ENCODE results near the gene TOE1. TPM values are rescaled to one million over a fixed set of nuclear protein-coding genes. Genes with fewer than 3 reads are reported as not detected.

The TOE1 gene
- polyA plus RNA-seq, 1 donor from 2014 or later = 16.8 TPM

DNA sequence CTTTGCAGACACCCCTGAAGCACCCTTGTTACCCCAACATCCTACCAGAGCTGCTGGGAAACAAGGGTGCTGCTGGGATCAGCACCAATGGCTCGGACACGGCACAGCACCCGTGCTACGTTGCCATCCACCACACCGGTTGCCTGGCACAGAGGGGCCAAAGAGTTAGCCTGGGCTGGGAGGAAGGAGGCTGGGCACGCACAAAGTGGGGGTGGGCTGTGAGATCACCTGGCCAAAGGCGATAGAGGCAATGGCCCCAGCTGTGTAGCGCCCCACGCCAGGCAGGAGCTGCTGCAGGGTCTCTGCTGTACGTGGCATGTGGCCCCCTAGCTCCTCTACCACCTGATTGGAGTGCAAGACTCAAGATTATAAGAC is 7.6 kb upstream of the TOE1 start:
- H3K79me2 ChIP-seq (replicated peaks; ENCODE audit: insufficient read depth, low read length) = no peaks in the 10 kb centered on the region
- no peak overlapping the region for H2AFZ ChIP-seq (ENCODE audit: low read depth, low read length)
- no peaks in the 10 kb centered on the region for H4K20me1 ChIP-seq (ENCODE audit: insufficient read depth)
- H3K36me3 ChIP-seq (ENCODE audit: insufficient read depth, low read length) = no peaks in the 10 kb centered on the region
- H3K4me2 ChIP-seq (ENCODE audit: low read length) = no peak overlapping the region
- no peaks in the 10 kb centered on the region for H3K27me3 ChIP-seq (ENCODE audit: insufficient read depth, low read depth, low read length)
- no peaks in the 10 kb centered on the region for H3F3A ChIP-seq (ENCODE audit: insufficient read depth, low read length, poor library complexity, severe bottlenecking)
- H3K9me2 ChIP-seq (ENCODE audit: insufficient read depth, low read length) = no peaks in the 10 kb centered on the region
- H3K9ac ChIP-seq (ENCODE audit: low read length) = no peak overlapping the region
- H3K4me3 ChIP-seq (ENCODE audit: low read length) = no peak overlapping the region
- no peaks in the 10 kb centered on the region for H3K9me3 ChIP-seq (ENCODE audit: low read length)
- TF ChIP-seq, protein P1, sequence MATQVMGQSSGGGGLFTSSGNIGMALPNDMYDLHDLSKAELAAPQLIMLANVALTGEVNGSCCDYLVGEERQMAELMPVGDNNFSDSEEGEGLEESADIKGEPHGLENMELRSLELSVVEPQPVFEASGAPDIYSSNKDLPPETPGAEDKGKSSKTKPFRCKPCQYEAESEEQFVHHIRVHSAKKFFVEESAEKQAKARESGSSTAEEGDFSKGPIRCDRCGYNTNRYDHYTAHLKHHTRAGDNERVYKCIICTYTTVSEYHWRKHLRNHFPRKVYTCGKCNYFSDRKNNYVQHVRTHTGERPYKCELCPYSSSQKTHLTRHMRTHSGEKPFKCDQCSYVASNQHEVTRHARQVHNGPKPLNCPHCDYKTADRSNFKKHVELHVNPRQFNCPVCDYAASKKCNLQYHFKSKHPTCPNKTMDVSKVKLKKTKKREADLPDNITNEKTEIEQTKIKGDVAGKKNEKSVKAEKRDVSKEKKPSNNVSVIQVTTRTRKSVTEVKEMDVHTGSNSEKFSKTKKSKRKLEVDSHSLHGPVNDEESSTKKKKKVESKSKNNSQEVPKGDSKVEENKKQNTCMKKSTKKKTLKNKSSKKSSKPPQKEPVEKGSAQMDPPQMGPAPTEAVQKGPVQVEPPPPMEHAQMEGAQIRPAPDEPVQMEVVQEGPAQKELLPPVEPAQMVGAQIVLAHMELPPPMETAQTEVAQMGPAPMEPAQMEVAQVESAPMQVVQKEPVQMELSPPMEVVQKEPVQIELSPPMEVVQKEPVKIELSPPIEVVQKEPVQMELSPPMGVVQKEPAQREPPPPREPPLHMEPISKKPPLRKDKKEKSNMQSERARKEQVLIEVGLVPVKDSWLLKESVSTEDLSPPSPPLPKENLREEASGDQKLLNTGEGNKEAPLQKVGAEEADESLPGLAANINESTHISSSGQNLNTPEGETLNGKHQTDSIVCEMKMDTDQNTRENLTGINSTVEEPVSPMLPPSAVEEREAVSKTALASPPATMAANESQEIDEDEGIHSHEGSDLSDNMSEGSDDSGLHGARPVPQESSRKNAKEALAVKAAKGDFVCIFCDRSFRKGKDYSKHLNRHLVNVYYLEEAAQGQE (IDR thresholded peaks at IDR 0.05; ENCODE audit: borderline replicate concordance) = no peak
- TF ChIP-seq TAF1 (IDR thresholded peaks at IDR 0.05; ENCODE audit: low read depth) (no peak), SMC3 (conservative IDR thresholded peaks at IDR 0.05; ENCODE audit: poor library complexity) (no peak), MXI1 (conservative IDR thresholded peaks at IDR 0.05; ENCODE audit: poor library complexity, severe bottlenecking) (no peak), EZH2 (IDR thresholded peaks at IDR 0.05; ENCODE audit: borderline replicate concordance, insufficient read depth, low read length, poor library complexity, severe bottlenecking) (no peak), RAD21 (conservative IDR thresholded peaks at IDR 0.05) (no peak), EP300 (conservative IDR thresholded peaks at IDR 0.05; ENCODE audit: poor library complexity, severe bottlenecking) (no peak), POLR2AphosphoS5 (IDR thresholded peaks at IDR 0.05) (no peak)
- TF ChIP-seq, protein P2, sequence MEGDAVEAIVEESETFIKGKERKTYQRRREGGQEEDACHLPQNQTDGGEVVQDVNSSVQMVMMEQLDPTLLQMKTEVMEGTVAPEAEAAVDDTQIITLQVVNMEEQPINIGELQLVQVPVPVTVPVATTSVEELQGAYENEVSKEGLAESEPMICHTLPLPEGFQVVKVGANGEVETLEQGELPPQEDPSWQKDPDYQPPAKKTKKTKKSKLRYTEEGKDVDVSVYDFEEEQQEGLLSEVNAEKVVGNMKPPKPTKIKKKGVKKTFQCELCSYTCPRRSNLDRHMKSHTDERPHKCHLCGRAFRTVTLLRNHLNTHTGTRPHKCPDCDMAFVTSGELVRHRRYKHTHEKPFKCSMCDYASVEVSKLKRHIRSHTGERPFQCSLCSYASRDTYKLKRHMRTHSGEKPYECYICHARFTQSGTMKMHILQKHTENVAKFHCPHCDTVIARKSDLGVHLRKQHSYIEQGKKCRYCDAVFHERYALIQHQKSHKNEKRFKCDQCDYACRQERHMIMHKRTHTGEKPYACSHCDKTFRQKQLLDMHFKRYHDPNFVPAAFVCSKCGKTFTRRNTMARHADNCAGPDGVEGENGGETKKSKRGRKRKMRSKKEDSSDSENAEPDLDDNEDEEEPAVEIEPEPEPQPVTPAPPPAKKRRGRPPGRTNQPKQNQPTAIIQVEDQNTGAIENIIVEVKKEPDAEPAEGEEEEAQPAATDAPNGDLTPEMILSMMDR (IDR thresholded peaks at IDR 0.05; ENCODE audit: poor library complexity, severe bottlenecking) = no peak
- H3K27ac ChIP-seq (ENCODE audit: low read length) = no peak overlapping the region

DNA sequence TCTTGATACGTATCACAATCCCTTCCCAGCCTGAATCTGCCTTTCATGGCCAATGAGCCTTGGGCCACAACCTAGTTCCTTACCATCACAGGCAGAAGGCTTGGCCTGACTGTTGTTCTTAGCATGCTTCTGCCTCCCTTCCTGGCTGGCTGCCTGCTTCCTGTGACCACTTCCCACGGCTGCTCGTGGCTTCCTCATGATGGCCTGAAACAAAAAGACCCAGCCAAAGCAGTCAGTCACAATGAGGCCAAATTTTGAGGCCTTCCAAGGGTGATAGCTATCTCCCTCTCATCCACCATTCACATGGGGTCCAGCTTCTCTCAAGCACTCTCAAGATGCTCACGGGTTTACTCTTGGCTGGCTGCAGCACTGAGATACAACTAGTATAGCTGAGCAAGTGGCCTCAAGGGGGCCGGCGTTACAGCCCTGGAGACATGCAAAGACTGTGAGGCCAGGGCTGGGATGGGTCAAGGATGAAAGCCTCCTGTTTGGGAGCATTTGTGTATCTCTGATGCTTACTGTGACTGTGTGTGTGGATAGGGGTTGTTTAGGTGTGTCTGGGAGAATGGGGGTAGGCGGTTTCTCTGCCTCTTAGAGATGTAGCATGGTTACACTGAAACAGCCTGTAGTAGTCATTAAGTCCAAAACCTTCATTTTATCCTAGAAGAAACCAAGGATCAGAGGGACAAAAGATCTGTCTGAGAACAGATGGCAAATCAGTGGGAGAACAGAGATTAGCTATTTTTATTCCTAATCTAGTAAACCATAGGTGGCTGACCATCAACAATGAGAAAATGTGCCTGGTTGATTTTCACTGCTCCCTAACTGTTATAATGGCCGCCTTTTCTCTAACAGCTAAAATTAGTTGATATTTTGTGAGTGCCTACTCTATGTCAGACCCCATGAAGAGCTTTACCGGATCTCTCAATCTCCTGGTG is 5.4 kb upstream of the TOE1 start:
- no peaks in the 10 kb centered on the region for H3F3A ChIP-seq (ENCODE audit: insufficient read depth, low read length, poor library complexity, severe bottlenecking)
- H3K27ac ChIP-seq (ENCODE audit: low read length) = no peak overlapping the region
- no peaks in the 10 kb centered on the region for H3K9me2 ChIP-seq (ENCODE audit: insufficient read depth, low read length)
- no peaks in the 10 kb centered on the region for H3K27me3 ChIP-seq (ENCODE audit: insufficient read depth, low read depth, low read length)
- H3K4me3 ChIP-seq (ENCODE audit: low read length) = no peak overlapping the region
- H3K4me2 ChIP-seq (ENCODE audit: low read length) = no peak overlapping the region
- H4K20me1 ChIP-seq (ENCODE audit: insufficient read depth) = no peaks in the 10 kb centered on the region
- no peak overlapping the region for H2AFZ ChIP-seq (ENCODE audit: low read depth, low read length)
- TF ChIP-seq, protein P2 (IDR thresholded peaks at IDR 0.05; ENCODE audit: poor library complexity, severe bottlenecking) = no peak
- TF ChIP-seq MXI1 (conservative IDR thresholded peaks at IDR 0.05; ENCODE audit: poor library complexity, severe bottlenecking) (no peak), EZH2 (IDR thresholded peaks at IDR 0.05; ENCODE audit: borderline replicate concordance, insufficient read depth, low read length, poor library complexity, severe bottlenecking) (no peak), EP300 (conservative IDR thresholded peaks at IDR 0.05; ENCODE audit: poor library complexity, severe bottlenecking) (no peak), RAD21 (conservative IDR thresholded peaks at IDR 0.05) (no peak), POLR2AphosphoS5 (IDR thresholded peaks at IDR 0.05) (no peak), SMC3 (conservative IDR thresholded peaks at IDR 0.05; ENCODE audit: poor library complexity) (no peak), TAF1 (IDR thresholded peaks at IDR 0.05; ENCODE audit: low read depth) (no peak)
- TF ChIP-seq, protein P1 (IDR thresholded peaks at IDR 0.05; ENCODE audit: borderline replicate concordance) = no peak
- no peak overlapping the region for H3K9ac ChIP-seq (ENCODE audit: low read length)
- H3K79me2 ChIP-seq (replicated peaks; ENCODE audit: insufficient read depth, low read length) = peaks cover 9% of the 10 kb centered on the region
- no peaks in the 10 kb centered on the region for H3K36me3 ChIP-seq (ENCODE audit: insufficient read depth, low read length)
- no peaks in the 10 kb centered on the region for H3K9me3 ChIP-seq (ENCODE audit: low read length)

Measured in neural cell (in vitro differentiated cells).